ENCODE data around the gene BOK. TPM values are rescaled to one million over a fixed set of nuclear protein-coding genes. Genes with fewer than 3 reads are reported as not detected.

Gene BOK
- total RNA-seq, 1 donor from 2014 or later, result 35.1 TPM

DNA sequence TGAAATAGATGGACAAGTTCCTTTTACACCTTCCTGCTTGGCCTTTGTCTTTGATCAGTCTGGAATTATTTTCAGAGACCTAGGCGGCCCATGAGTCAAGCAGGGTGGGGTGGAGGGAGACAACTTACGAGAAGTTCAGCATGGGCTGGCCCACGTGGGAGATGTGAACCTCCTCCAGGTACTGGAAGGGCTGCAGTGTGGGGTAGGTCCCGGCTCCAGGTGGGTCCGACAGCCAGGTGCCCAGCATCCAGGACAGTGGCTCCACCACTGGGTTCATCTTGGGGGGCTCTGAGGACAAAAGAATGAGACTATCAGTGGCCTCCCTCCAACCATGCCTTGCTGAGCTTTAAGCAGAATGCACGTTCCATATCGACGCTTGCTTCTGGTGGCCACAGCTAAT is 47.6 kb downstream of the BOK start:
- Histone ChIP-seq H3K27me3 (no peaks in the 10 kb centered on the region), H3K27ac (no peak overlapping the region), H3K36me3 (peaks cover 0 to 33% of the 10 kb centered on the region in 2 donors), H3K4me3 (no peak overlapping the region), H3K9me3 (no peaks in the 10 kb centered on the region), H3K4me1 (peaks cover 23% of the 10 kb centered on the region)
- intact Hi-C loops (cut with DNase I), result no loop called here
- TF ChIP-seq, protein P1, sequence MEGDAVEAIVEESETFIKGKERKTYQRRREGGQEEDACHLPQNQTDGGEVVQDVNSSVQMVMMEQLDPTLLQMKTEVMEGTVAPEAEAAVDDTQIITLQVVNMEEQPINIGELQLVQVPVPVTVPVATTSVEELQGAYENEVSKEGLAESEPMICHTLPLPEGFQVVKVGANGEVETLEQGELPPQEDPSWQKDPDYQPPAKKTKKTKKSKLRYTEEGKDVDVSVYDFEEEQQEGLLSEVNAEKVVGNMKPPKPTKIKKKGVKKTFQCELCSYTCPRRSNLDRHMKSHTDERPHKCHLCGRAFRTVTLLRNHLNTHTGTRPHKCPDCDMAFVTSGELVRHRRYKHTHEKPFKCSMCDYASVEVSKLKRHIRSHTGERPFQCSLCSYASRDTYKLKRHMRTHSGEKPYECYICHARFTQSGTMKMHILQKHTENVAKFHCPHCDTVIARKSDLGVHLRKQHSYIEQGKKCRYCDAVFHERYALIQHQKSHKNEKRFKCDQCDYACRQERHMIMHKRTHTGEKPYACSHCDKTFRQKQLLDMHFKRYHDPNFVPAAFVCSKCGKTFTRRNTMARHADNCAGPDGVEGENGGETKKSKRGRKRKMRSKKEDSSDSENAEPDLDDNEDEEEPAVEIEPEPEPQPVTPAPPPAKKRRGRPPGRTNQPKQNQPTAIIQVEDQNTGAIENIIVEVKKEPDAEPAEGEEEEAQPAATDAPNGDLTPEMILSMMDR (IDR thresholded peaks at IDR 0.05), result no peak
- no peak for TF ChIP-seq POLR2A (IDR thresholded peaks at IDR 0.05)
- TF ChIP-seq POLR2AphosphoS5 (IDR thresholded peaks at IDR 0.05; ENCODE audit: insufficient read depth in 1 of 2, low read depth in 1 of 2), result no peak
- no peak for DNase-seq (ENCODE audit: extremely low spot score in 2 of 2)

DNA sequence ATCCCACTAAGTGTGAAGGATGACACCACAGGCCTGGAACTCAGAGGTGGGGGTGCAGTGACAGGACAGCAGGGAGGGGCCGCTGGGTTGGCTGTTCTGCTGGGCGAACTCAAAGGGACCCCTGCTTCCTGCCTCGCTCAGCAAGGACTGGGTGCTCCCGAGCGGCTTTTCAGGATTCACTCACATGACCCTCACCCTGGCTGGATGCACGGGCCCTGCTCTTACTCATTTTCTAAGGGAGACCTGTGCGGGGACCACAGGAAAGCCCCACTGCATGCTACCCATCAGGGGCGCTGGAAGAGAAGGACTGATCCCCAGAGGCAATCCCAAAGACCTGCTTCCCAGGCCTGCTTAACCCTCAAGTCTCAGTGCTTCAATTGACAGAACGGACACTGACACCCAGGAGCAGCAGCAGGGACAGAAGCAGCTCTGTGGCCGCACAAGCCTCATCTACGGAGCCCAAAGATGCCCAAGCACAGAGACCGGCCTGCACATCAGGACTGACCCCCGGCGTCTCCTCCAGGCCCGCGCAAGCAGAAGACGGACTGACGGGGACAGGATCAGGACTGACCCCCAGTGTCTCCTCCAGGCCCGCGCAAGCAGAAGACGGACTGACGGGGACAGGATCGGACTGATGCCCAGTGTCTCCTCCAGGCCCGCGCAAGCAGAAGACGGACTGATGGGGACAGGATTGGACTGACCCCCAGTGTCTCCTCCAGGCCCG is 48.8 kb downstream of the BOK start:
- TF ChIP-seq POLR2A (IDR thresholded peaks at IDR 0.05) (no peak), POLR2AphosphoS5 (IDR thresholded peaks at IDR 0.05; ENCODE audit: insufficient read depth in 1 of 2, low read depth in 1 of 2) (no peak)
- TF ChIP-seq, protein P1 (IDR thresholded peaks at IDR 0.05), result no peak
- H3K4me3 ChIP-seq, result no peak overlapping the region
- peaks cover 31% of the 10 kb centered on the region for H3K4me1 ChIP-seq
- intact Hi-C loops (cut with DNase I), result no loop called here
- H3K27ac ChIP-seq, result no peak overlapping the region
- H3K36me3 ChIP-seq, result peaks cover 0 to 25% of the 10 kb centered on the region in 2 donors
- no peaks in the 10 kb centered on the region for H3K27me3 ChIP-seq
- DNase-seq (ENCODE audit: extremely low spot score in 2 of 2), result no peak
- H3K9me3 ChIP-seq, result no peaks in the 10 kb centered on the region

DNA sequence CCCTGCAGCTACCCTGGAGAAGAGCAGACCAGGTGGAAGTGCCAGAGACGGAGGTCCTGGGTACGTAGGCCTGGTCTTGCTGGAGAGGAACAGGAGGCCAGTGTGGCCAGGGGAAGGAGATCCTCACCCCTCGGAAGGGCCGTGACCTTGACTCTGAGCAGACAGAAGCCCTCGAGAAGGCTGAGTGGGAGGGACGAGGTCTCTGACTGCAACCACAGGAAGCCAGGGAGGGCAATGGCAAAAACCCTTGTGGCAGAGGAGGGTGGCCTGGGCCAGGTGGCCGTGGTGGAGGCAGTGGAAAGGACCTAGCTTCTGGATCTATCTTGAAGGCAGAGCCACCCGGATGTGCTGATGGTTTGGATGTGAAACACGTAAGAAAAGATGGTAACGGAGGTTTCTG is 50.3 kb downstream of the BOK start:
- Histone ChIP-seq H3K27ac (no peak overlapping the region), H3K9me3 (no peaks in the 10 kb centered on the region), H3K36me3 (peaks cover 0 to 18% of the 10 kb centered on the region in 2 donors), H3K4me1 (peaks cover 34% of the 10 kb centered on the region), H3K27me3 (no peaks in the 10 kb centered on the region), H3K4me3 (no peak overlapping the region)
- DNase-seq (ENCODE audit: extremely low spot score in 2 of 2), result no peak
- TF ChIP-seq, protein P1 (IDR thresholded peaks at IDR 0.05), result no peak
- TF ChIP-seq POLR2AphosphoS5 (IDR thresholded peaks at IDR 0.05; ENCODE audit: insufficient read depth in 1 of 2, low read depth in 1 of 2) (no peak), POLR2A (IDR thresholded peaks at IDR 0.05) (no peak)
- intact Hi-C loops (cut with DNase I), result no loop called here

DNA sequence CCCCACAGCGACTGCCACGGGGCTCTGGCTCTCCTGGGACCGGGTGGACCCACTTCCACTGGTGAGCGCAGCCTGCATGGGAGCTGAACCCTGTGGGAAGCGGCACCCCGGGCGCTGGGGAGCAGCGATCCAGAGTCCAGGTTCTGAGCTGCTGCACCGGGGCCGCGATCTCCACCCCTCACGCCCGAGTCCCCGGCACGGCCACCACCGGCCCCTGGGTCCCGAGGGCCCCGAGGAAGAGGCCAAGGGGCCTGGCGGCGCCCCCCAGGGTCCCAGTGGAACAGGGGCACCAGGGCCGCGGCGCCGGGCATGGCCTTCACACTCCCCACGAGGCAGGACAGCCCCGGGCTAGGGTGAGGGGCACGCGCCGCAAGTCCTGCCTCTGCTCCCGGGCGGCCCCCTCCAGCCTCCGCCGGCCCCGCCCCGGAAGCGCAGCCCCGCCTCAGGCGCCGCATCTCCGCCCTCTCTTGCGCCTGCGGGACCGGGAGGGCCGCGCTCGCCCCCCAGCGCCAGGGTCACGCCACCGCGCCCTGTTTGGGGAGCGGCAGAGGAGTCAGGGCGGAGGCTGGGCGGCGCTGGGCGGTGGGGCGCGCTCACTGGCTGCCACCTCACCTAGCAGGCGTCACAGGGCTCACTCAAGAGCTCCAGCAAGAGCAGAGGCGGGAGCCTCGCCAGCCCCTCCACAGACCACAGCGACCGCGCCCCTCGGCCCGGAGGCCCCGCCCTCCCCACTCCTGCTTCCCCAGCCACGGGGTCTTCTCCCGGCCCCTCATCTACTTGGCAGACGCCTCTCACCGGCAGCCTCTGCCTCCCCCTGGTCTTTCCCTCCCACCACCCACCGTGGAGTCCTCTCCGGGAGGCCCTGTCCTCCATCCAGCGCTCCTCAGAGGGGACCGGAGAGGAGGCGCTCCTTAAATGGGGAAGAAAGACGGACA is 51.6 kb downstream of the BOK start:
- Histone ChIP-seq H3K4me1 (peaks cover 34% of the 10 kb centered on the region), H3K9me3 (no peaks in the 10 kb centered on the region), H3K27me3 (no peaks in the 10 kb centered on the region), H3K36me3 (peaks cover 0 to 10% of the 10 kb centered on the region in 2 donors), H3K27ac (peak overlapping the region; percentile 79), H3K4me3 (peak overlapping the region; percentile 55 to 61)
- TF ChIP-seq POLR2A (IDR thresholded peaks at IDR 0.05), result no peak
- TF ChIP-seq, protein P1 (IDR thresholded peaks at IDR 0.05), result peak; percentile 24 to 45 (median 36)
- peak in 1 of 2 donors; percentile 61 for TF ChIP-seq POLR2AphosphoS5 (IDR thresholded peaks at IDR 0.05; ENCODE audit: insufficient read depth in 1 of 2, low read depth in 1 of 2)
- no peak for DNase-seq (ENCODE audit: extremely low spot score in 2 of 2)
- intact Hi-C loops (cut with DNase I), result no loop called here

Data from vagina (tissue), 2 donors.